Stimulated activated naive CD8-positive, alpha-beta T cell treated with anti-CD3 and anti-CD28 coated beads, Interleukin-15, Interleukin-2, amounts not matched to agents 100 ng/mL and 50 ng/mL, for 24 hours (primary cell): ENCODE data around the gene CXorf58.
"Not testable (repeated sequence)": the region's sequence is repeated elsewhere in the genome, so short reads cannot be mapped to it uniquely, and the experiment has no call there.

Source experiments
- H3K27ac Mint-ChIP-seq: one replicate; pipeline ENCODE4 v1.8.0; 2021; ENCODE audit warnings: mild to moderate bottlenecking, mixed read lengths
- H3K27me3 Mint-ChIP-seq: one replicate; pipeline ENCODE4 v1.8.0; 2021; ENCODE audit warnings: mixed read lengths
- H3K36me3 Mint-ChIP-seq: one replicate; pipeline ENCODE4 v1.8.0; 2021; ENCODE audit warnings: low read depth, mixed read lengths
- H3K4me1 Mint-ChIP-seq: one replicate; pipeline ENCODE4 v1.8.0; 2021; ENCODE audit warnings: low read depth, mixed read lengths
- H3K4me3 Mint-ChIP-seq: one replicate; pipeline ENCODE4 v1.8.0; 2021; ENCODE audit warnings: mild to moderate bottlenecking, mixed read lengths
- H3K9me3 Mint-ChIP-seq: one replicate; pipeline ENCODE4 v1.8.0; 2021; ENCODE audit warnings: mixed read lengths

The CXorf58 gene

DNA sequence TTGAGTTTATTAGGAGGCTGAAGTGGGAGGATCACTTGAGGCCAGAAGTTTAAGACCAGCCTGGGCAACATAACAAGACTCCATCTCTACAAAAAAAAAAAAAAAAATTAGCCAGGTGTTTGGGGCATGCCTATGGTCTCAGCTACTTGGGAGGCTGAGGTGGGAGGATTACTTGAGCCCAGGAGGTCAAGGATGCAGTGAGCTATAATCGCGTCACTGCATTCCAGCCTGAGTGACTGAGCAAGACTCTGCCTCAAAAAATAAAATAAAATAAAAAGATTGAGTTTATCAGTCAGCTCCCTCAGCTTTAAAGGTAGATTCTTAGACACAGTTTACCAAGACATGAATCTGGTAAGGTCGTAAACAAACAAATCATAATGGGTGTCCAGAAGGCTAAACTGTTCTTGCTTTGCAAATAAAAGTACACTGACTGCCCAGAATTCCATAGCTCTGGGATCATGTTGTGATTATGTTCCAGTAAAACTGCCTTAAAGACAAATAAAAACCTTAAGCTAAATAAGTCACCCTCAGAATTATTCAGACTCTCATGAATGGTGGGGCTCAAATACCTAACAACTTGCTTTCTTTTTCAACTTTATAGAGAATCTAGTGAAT lies 18.8 kb upstream of the CXorf58 start:
- peaks cover 7% of the 10 kb centered on the region for H3K36me3 Mint-ChIP-seq
- H3K27me3 Mint-ChIP-seq, result no peaks in the 10 kb centered on the region
- H3K27ac Mint-ChIP-seq, result no peak overlapping the region
- no peaks in the 10 kb centered on the region for H3K9me3 Mint-ChIP-seq
- H3K4me1 Mint-ChIP-seq, result peaks cover 8% of the 10 kb centered on the region
- H3K4me3 Mint-ChIP-seq, result no peak overlapping the region

DNA sequence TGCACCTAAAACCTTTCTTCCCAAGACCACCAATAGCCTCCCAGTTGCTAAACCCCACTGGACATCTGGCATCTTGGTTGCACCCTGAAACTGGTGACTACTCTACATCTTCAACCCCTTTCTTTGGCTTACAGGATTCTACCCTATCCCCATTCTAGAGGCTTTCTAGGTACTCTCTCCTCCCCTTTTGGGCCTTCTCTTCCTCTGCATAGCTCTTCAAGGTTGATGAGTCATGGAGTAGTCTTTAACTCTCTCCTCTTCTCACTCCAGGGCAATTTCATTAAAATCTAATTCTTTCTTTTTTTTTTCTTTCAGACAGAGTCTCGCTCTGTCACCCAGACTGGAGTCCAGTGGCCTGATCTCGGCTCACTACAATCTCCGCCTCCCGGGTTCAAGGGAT lies 16.9 kb upstream of the CXorf58 start:
- H3K4me1 Mint-ChIP-seq, result no peaks in the 10 kb centered on the region
- H3K27ac Mint-ChIP-seq, result no peak overlapping the region
- H3K27me3 Mint-ChIP-seq, result no peaks in the 10 kb centered on the region
- H3K9me3 Mint-ChIP-seq, result no peaks in the 10 kb centered on the region
- H3K36me3 Mint-ChIP-seq, result no peaks in the 10 kb centered on the region
- no peak overlapping the region for H3K4me3 Mint-ChIP-seq

DNA sequence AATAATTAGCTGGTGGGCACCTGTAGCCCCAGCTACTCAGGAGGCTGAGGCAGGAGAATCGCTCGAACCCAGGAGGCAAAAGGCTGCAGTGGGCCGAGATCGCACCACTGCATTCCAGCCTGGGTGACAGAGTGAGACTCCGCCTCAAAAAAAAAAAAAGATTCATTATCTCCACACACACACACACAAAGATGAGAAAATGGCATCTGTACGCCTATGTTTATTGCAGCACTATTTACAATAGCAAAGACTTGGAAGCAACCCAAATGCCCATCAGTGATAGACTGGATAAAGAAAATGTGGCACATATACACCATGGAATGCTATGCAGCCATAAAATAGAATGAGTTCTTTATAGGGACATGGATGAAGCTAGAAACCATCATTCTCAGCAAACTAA lies 12.8 kb upstream of the CXorf58 start:
- H3K27ac Mint-ChIP-seq, H3K4me1 Mint-ChIP-seq, H3K36me3 Mint-ChIP-seq, H3K9me3 Mint-ChIP-seq, H3K27me3 Mint-ChIP-seq, H3K4me3 Mint-ChIP-seq: not testable (repeated sequence)

DNA sequence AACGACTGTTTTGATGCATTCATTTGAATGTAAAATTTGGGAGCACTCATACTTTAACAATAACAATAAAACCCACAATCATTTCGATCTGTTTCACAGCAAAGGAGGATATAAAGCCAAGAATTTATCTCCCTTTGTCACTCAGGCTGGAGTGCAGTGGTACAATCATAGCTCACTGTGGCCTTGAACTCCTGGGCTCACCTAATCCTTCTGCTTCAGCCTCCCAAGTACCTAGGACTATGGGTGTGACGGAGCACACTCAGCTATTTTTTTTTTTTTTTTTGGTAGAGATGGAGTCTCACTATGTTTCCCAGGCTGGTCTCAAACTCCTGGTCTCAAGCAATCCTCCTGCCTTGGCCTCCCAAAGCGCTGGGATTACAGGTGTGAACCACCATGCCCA lies 11.3 kb upstream of the CXorf58 start:
- H3K4me1 Mint-ChIP-seq, H3K27me3 Mint-ChIP-seq, H3K27ac Mint-ChIP-seq, H3K9me3 Mint-ChIP-seq, H3K36me3 Mint-ChIP-seq, H3K4me3 Mint-ChIP-seq: not testable (repeated sequence)

DNA sequence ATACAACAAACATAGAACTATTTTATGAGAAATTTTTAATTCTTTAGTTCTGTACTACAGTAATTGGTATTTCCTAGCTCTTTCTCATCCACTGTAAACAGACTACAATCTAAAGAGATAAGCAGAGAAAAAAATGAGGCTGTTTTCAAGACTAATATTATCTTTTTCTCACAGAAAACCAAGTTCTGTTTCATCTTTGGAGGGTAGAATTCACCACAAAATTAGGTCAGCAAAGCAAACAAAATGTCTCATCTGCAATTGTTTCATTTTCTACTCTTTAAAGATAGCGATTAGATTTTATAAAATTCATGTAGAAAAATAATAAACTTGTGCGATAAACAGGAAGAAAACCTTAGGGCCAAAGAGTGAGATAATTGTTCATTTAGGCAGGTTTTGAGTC lies 10.8 kb upstream of the CXorf58 start:
- H3K27ac Mint-ChIP-seq, result no peak overlapping the region

DNA sequence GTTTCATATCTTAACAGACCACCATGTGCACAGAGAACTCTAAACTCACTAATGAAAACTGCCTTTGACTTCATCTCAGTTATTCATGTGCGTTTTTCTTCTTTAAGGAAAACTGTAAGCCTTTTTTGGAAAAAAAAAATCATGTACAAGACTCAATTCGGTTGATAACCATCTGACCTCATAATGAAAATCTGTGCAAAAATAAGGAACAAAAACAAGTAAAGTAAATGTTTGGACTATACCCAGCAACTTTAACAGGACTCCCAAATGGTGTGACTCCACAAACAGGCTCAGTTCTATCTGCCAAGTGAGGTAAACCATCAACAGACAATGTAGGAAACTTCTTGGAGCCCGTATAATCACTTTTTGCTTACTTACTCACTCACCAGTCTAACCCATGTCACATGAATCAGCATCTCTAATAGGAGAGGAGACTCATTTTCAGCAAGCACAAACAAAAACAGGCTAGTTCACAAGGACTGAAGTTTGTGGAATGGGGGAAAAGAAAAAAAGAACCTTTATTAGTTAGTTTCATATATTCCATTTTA lies 9.3 kb upstream of the CXorf58 start:
- Mint-ChIP-seq H3K27me3 (no peaks in the 10 kb centered on the region), H3K4me3 (no peak overlapping the region), H3K4me1 (peaks cover 2% of the 10 kb centered on the region), H3K36me3 (no peaks in the 10 kb centered on the region), H3K27ac (no peak overlapping the region), H3K9me3 (no peaks in the 10 kb centered on the region)

More for the DNA sequence above, 10.8 kb upstream of the CXorf58 start:
- H3K4me3 Mint-ChIP-seq, result no peak overlapping the region
- no peaks in the 10 kb centered on the region for H3K27me3 Mint-ChIP-seq
- no peaks in the 10 kb centered on the region for H3K36me3 Mint-ChIP-seq
- H3K9me3 Mint-ChIP-seq, result no peaks in the 10 kb centered on the region
- peaks cover 2% of the 10 kb centered on the region for H3K4me1 Mint-ChIP-seq

DNA sequence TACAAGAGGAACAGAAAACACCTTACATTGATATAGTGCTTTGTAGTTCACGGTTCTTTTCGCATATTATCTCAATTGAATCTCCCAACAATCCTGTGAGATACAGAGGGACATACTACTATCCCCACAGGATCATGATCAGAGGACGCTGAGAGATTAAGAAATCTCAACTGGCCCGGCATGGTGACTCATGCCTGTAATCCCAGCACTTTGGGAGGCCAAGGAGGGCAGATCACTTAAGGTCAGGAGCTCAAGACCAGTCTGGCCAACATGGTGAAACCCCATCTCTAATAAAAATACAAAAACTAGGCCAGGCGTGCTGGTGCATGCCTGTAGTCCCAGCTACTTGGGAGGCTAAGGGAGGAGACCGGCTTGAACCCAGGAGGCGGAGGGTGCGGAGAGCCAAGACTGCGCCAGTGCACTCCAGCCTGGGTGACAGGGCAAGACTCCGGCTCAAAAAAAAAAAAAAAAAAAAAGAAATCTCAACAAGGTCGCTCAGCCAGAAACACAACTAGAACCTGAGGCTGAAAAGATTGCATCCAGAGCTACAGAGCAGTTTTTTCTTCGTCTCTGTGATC lies 7.5 kb upstream of the CXorf58 start:
- Mint-ChIP-seq H3K4me1 (peaks cover 2% of the 10 kb centered on the region), H3K9me3 (no peaks in the 10 kb centered on the region), H3K4me3 (no peak overlapping the region), H3K27me3 (no peaks in the 10 kb centered on the region), H3K27ac (no peak overlapping the region), H3K36me3 (no peaks in the 10 kb centered on the region)

DNA sequence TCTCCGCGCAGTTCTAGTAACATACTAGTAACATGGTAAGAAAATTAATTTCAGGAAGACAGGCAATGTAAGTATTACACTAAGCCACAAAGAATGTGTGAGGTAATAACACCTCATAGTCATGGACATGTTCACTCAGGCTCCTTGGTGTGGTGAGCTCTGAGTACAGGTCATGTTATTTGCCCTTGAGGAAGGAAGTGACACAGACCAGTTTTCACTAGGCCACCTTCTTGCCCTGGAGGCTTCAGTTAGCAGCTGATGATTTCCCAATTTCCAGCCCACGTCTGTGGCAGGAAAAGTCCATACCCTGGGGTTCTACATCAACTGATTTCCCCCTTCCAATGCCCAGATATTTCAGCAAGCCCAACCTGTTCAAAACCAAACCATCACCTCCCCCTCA lies 6.7 kb upstream of the CXorf58 start:
- Mint-ChIP-seq H3K36me3 (no peaks in the 10 kb centered on the region), H3K4me1 (peaks cover 5% of the 10 kb centered on the region), H3K27ac (no peak overlapping the region), H3K27me3 (no peaks in the 10 kb centered on the region), H3K9me3 (no peaks in the 10 kb centered on the region), H3K4me3 (no peak overlapping the region)

DNA sequence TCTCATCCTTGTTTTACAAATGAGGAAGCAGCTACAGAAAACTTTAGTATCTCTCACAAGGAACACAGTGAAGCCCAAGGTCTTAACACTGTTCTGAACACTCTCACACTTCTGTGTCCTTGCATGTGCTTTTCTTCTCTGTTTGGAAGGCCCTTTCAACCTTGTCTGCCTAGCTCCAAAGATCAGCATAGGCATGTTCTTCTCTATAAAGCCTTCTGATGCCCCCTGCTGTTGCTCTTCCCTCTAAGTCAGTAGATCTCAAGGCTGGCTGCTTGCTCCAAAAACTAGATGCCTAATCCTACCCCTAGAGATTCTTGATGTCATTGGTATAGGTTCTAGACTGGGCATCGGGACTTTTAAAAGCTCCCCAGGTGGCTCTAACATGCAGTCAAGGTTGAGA lies 6.0 kb upstream of the CXorf58 start:
- H3K27me3 Mint-ChIP-seq, result no peaks in the 10 kb centered on the region
- H3K36me3 Mint-ChIP-seq, result no peaks in the 10 kb centered on the region
- peaks cover 12% of the 10 kb centered on the region for H3K4me1 Mint-ChIP-seq
- H3K9me3 Mint-ChIP-seq, result no peaks in the 10 kb centered on the region
- no peak overlapping the region for H3K4me3 Mint-ChIP-seq
- no peak overlapping the region for H3K27ac Mint-ChIP-seq

DNA sequence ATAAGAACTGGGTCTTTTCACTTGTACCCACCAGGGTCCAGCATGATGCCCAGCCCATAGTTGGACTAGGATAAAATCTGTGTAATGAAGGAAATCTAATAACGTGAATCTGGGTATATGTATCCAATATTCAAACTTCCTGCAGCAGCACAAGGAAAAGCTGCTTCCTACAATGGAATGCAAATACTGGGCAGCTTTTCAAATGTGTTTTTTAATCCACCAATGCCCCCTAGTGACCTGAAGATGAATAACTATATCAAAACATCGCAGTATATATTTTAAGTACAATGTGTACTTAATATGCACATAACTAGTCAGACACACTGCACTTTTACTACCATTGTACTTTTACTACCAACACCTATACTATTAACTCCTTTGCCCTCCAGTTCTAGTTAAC lies 5.4 kb upstream of the CXorf58 start:
- H3K9me3 Mint-ChIP-seq, result no peaks in the 10 kb centered on the region
- H3K4me1 Mint-ChIP-seq, result peaks cover 12% of the 10 kb centered on the region
- no peak overlapping the region for H3K27ac Mint-ChIP-seq
- H3K27me3 Mint-ChIP-seq, result no peaks in the 10 kb centered on the region
- no peak overlapping the region for H3K4me3 Mint-ChIP-seq
- H3K36me3 Mint-ChIP-seq, result no peaks in the 10 kb centered on the region

DNA sequence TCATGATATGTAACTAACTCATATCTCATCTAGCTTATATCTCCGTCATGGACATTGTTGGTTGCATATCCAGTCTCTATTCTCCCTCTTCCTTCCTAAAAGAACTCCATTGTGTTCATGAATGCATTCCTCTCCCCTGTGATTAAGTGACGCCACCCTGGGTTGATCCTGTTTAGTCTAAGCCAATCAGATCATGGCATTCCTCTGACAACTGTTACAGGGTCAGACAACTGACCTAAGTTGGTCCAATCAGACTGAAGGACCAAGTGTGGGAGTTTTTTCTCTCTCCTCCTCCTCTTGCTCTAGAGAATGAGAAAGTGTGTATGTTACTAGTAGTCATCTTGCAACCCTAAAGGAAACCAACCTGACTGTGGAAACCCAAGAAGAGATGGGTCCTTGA lies 3.7 kb upstream of the CXorf58 start:
- Mint-ChIP-seq H3K27ac (no peak overlapping the region), H3K4me1 (peaks cover 20% of the 10 kb centered on the region), H3K36me3 (no peaks in the 10 kb centered on the region), H3K9me3 (no peaks in the 10 kb centered on the region), H3K27me3 (no peaks in the 10 kb centered on the region), H3K4me3 (no peak overlapping the region)

DNA sequence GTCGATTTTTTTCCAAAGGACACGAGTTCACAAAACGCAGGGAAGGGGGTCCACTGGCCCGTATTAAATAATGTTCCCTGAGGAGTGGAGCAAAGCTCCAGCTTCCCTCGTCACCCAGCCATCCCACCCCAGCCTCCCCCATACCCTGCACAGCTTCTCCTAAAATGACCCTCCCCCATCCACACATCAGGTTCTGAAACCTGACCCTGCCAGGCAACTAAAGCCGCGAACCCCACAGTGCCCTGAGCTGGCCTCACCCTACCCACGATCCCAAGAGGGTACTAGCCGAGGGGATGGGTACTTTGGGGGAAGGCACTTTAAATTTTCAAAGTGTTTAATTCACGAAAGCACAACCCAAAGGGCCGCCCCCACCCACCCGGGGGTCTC lies 702 bp upstream of the CXorf58 start:
- H3K4me3 Mint-ChIP-seq, result peak overlapping the region; percentile 79

DNA sequence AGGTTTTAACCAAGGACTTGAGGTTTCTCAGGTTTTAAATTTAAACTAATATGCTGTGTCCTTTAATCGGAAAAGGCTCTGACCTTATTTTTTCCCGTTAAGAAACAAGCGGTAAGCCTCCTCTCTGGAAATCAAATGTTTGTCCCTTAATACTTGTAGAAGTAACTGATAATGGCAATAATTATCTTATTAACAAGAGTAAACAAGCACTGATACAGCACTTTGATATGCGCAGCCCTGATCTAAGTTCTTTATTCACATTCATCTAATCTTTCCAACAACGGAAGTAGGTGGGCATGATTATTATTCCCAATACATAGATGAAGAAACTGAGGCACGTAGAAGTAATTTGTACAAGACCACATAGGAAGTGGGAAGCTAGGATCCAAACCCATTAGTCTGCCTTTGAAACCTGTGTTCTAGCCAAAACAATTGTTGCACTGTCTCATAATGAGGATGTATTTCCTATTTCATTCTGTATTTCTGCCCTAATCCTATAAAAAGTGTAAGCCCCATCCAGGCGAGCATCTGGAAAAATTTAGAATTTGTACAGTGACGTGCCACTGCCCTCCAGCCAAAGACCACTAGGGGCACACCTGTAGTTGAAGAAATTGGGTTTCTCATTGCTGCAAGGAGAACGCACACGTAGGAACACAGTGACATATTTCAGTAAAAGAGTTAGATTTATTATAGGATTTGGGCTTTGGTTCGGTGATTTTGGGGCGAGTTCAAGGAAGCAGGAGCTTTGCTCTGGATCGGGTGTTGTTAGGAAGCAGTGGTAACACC lies 606 bp downstream of the CXorf58 start:
- no peaks in the 10 kb centered on the region for H3K27me3 Mint-ChIP-seq
- H3K27ac Mint-ChIP-seq, result peak overlapping the region; percentile 76
- H3K4me1 Mint-ChIP-seq, result peaks cover 20% of the 10 kb centered on the region
- no peaks in the 10 kb centered on the region for H3K36me3 Mint-ChIP-seq
- peak overlapping the region; percentile 79 for H3K4me3 Mint-ChIP-seq
- no peaks in the 10 kb centered on the region for H3K9me3 Mint-ChIP-seq

More for the DNA sequence above, 702 bp upstream of the CXorf58 start:
- peak overlapping the region; percentile 68 for H3K27ac Mint-ChIP-seq
- peaks cover 20% of the 10 kb centered on the region for H3K4me1 Mint-ChIP-seq
- no peaks in the 10 kb centered on the region for H3K36me3 Mint-ChIP-seq
- no peaks in the 10 kb centered on the region for H3K27me3 Mint-ChIP-seq
- H3K9me3 Mint-ChIP-seq, result no peaks in the 10 kb centered on the region

DNA sequence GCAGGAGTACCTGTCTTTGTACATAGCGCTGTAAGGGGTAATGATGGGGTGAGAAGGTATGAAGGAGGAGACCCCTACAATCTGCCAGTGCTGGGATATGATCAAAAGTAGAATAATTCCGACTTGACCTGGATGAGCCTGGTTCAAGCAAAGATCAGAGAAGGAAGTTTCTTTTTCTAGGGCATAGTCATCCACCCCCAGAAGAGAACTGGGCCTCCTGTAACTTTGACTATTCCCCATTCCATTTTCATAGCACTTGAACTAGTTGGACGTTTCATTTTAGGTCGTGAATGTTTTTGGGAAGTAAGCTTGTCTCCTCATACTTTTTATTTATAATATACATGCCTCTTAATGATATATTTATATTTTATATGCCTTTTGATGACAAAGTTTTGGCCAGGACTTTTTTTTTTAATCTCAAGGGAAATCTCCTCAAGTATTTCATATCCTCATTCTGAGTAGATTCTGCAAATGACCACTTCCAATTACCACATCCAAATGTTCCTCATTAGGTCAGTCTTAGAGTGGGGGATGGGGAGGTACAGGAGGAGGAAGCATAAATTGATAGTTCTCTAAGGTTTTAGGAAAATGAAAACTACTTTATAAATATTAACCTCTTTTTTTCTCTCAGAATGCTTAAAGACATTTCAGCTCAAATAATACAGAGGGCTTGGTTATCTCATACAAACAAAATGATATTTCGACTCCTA lies 3.5 kb downstream of the CXorf58 start:
- no peaks in the 10 kb centered on the region for H3K9me3 Mint-ChIP-seq
- H3K27ac Mint-ChIP-seq, result no peak overlapping the region
- peaks cover 15% of the 10 kb centered on the region for H3K4me1 Mint-ChIP-seq
- no peak overlapping the region for H3K4me3 Mint-ChIP-seq
- H3K27me3 Mint-ChIP-seq, result no peaks in the 10 kb centered on the region
- no peaks in the 10 kb centered on the region for H3K36me3 Mint-ChIP-seq

DNA sequence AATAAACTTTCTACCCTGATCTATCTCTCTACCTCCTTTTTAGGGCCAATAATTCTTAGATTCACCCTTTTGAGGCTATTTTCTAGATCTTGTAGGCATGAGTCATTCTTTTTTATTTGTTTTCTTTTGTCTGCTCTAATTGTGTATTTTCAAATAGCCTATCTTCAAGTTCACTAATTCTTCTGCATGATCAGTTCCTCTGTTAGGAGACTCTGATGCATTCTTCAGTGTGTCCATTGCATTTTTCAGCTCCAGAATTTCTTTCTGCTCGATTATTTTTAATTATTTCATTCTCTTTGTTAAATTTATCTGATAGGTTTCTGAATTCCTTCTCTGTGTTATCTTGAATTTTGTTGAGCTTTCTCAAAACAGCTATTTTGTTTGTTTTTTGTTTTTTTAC lies 11.3 kb downstream of the CXorf58 start:
- no peak overlapping the region for H3K27ac Mint-ChIP-seq
- H3K4me1 Mint-ChIP-seq, result peaks cover 4% of the 10 kb centered on the region
- no peaks in the 10 kb centered on the region for H3K9me3 Mint-ChIP-seq
- no peaks in the 10 kb centered on the region for H3K36me3 Mint-ChIP-seq
- no peak overlapping the region for H3K4me3 Mint-ChIP-seq
- no peaks in the 10 kb centered on the region for H3K27me3 Mint-ChIP-seq
